SU-DHL-6 (cell line): ENCODE data around the gene GRIK4.

ENCODE experiments used
- H2AFZ ChIP-seq: fragments of 200-600 bp; sonication (generic); 2 replicates; pipeline ENCODE4 v1.6.1; 2014; ENCODE audit warnings: low read depth, mild to moderate bottlenecking, moderate library complexity, mixed read lengths, antibody characterized with exemption, low read length; ENCODE audit not compliant: severe bottlenecking
- H3F3A ChIP-seq: fragments of 200-600 bp; shearing (Covaris generic); 2 replicates; pipeline ENCODE4 v1.6.0; 2016; ENCODE audit warnings: antibody characterized with exemption, mild to moderate bottlenecking; ENCODE audit not compliant: insufficient read depth
- H3K27ac ChIP-seq: fragments of 200-600 bp; sonication (generic); 2 replicates; pipeline ENCODE4 v1.5.1; 2016; ENCODE audit warnings: low read depth, mild to moderate bottlenecking, low read length, moderate library complexity, mixed read lengths
- H3K27me3 ChIP-seq: fragments of 200-600 bp; sonication (generic), shearing (Covaris generic); 2 replicates; pipeline ENCODE4 v1.6.0; 2014; ENCODE audit warnings: mild to moderate bottlenecking, low read length
- H3K36me3 ChIP-seq: fragments of 200-600 bp; sonication (generic); 2 replicates; pipeline ENCODE4 v1.6.1; 2014; ENCODE audit warnings: mild to moderate bottlenecking, low read length, mixed read lengths
- H3K4me2 ChIP-seq: fragments of 300-600, 200-600 bp; shearing (Covaris generic), sonication (generic); 2 replicates; pipeline ENCODE4 v1.6.0; 2014; ENCODE audit warnings: low read length, low read depth, mild to moderate bottlenecking; ENCODE audit not compliant: poor library complexity, severe bottlenecking
- H3K4me3 ChIP-seq: fragments of 200-600 bp; sonication (generic); 2 replicates; pipeline ENCODE4 v1.5.1; 2014; ENCODE audit warnings: antibody characterized with exemption, low read length, mild to moderate bottlenecking, mixed read lengths; ENCODE audit not compliant: insufficient read depth, poor library complexity, severe bottlenecking
- H3K79me2 ChIP-seq: fragments of 200-600 bp; sonication (generic); 2 replicates; pipeline ENCODE4 v1.6.1; 2014; ENCODE audit warnings: mild to moderate bottlenecking, low read length, moderate library complexity; ENCODE audit not compliant: insufficient read depth
- H3K9ac ChIP-seq: fragments of 200-600 bp; sonication (generic); 2 replicates; pipeline ENCODE4 v1.7.0; 2014; ENCODE audit warnings: mild to moderate bottlenecking, low read length
- H3K9me2 ChIP-seq: fragments of 200-600 bp; sonication (generic); replicated peaks from 2 replicates; pipeline ENCODE4 v1.6.1; 2014; ENCODE audit warnings: low read length; ENCODE audit not compliant: insufficient read depth
- H3K9me3 ChIP-seq: fragments of 200-600 bp; sonication (generic); 2 replicates; pipeline ENCODE4 v1.6.1; 2014; ENCODE audit warnings: low read length, mixed read lengths; ENCODE audit not compliant: insufficient read depth
- H4K20me1 ChIP-seq: fragments of 200-600 bp; sonication (generic); 2 replicates; pipeline ENCODE4 v1.6.1; 2014; ENCODE audit warnings: low read depth, mild to moderate bottlenecking, antibody characterized with exemption, low read length, moderate library complexity, mixed read lengths
- CTCF ChIP-seq: fragments of 200-600 bp; sonication (generic); IDR thresholded peaks from one replicate; pipeline ENCODE4 v1.5.1; 2017; ENCODE audit warnings: antibody characterized with exemption, mild to moderate bottlenecking, low read length, moderate library complexity; ENCODE audit not compliant: insufficient read depth, poor library complexity, severe bottlenecking
- EZH2phosphoT487 ChIP-seq: fragments of 200-600 bp; sonication (generic), shearing (Covaris generic); conservative IDR thresholded peaks from 2 replicates; pipeline ENCODE4 v1.6.1; 2018; ENCODE audit warnings: mild to moderate bottlenecking, antibody characterized with exemption, low read length, moderate library complexity, mixed read lengths

Gene GRIK4

GRCh38 chr11:120467627-120468026 is 43.9 kb upstream of the GRIK4 start:
- H4K20me1 ChIP-seq = no peaks in the 10 kb centered on the region
- no peaks in the 10 kb centered on the region for H3K79me2 ChIP-seq
- H3F3A ChIP-seq = no peaks in the 10 kb centered on the region
- no peak overlapping the region for H3K4me2 ChIP-seq
- no peak overlapping the region for H2AFZ ChIP-seq
- H3K9me2 ChIP-seq = no peaks in the 10 kb centered on the region
- no peak overlapping the region for H3K9ac ChIP-seq
- H3K36me3 ChIP-seq = no peaks in the 10 kb centered on the region
- H3K27ac ChIP-seq = no peak overlapping the region
- TF ChIP-seq EZH2phosphoT487 (no peak), CTCF (no peak)
- H3K9me3 ChIP-seq = no peaks in the 10 kb centered on the region
- no peak overlapping the region for H3K4me3 ChIP-seq
- no peaks in the 10 kb centered on the region for H3K27me3 ChIP-seq

GRCh38 chr11:120471131-120471530 is 40.4 kb upstream of the GRIK4 start:
- Histone ChIP-seq H3K9ac (no peak overlapping the region), H3K79me2 (no peaks in the 10 kb centered on the region), H3K27ac (no peak overlapping the region), H3K9me3 (no peaks in the 10 kb centered on the region), H2AFZ (no peak overlapping the region), H3K27me3 (no peaks in the 10 kb centered on the region), H4K20me1 (no peaks in the 10 kb centered on the region), H3K9me2 (no peaks in the 10 kb centered on the region), H3K36me3 (no peaks in the 10 kb centered on the region), H3F3A (no peaks in the 10 kb centered on the region), H3K4me3 (no peak overlapping the region), H3K4me2 (no peak overlapping the region)
- TF ChIP-seq CTCF (no peak), EZH2phosphoT487 (no peak)

GRCh38 chr11:120471994-120472393 is 39.6 kb upstream of the GRIK4 start:
- Histone ChIP-seq H3K79me2 (no peaks in the 10 kb centered on the region), H4K20me1 (no peaks in the 10 kb centered on the region), H3K9ac (no peak overlapping the region), H3K9me3 (no peaks in the 10 kb centered on the region), H3K36me3 (no peaks in the 10 kb centered on the region), H3K9me2 (no peaks in the 10 kb centered on the region), H2AFZ (no peak overlapping the region), H3K27me3 (no peaks in the 10 kb centered on the region), H3F3A (no peaks in the 10 kb centered on the region), H3K4me3 (no peak overlapping the region), H3K27ac (no peak overlapping the region), H3K4me2 (no peak overlapping the region)
- no peak for TF ChIP-seq CTCF
- TF ChIP-seq EZH2phosphoT487 = no peak

GRCh38 chr11:120473503-120473902 is 38.0 kb upstream of the GRIK4 start:
- no peak for TF ChIP-seq EZH2phosphoT487
- no peak for TF ChIP-seq CTCF
- Histone ChIP-seq H3K9ac (no peak overlapping the region), H3K27me3 (no peaks in the 10 kb centered on the region), H3K9me2 (no peaks in the 10 kb centered on the region), H3K9me3 (no peaks in the 10 kb centered on the region), H2AFZ (no peak overlapping the region), H3K36me3 (no peaks in the 10 kb centered on the region), H3F3A (no peaks in the 10 kb centered on the region), H3K4me2 (no peak overlapping the region), H3K4me3 (no peak overlapping the region), H3K79me2 (no peaks in the 10 kb centered on the region), H3K27ac (no peak overlapping the region), H4K20me1 (no peaks in the 10 kb centered on the region)
